NAMALWA (cell line): Measurements from ENCODE around the gene AHNAK.
"Not testable (repeated sequence)": the region's sequence is repeated elsewhere in the genome, so short reads cannot be mapped to it uniquely, and the experiment has no call there.

Experiments
- DNase-seq: peaks from one replicate; pipeline ENCODE4 v3.0.0-alpha.2; 2015; ENCODE audit warnings: low spot score

Gene AHNAK

DNA sequence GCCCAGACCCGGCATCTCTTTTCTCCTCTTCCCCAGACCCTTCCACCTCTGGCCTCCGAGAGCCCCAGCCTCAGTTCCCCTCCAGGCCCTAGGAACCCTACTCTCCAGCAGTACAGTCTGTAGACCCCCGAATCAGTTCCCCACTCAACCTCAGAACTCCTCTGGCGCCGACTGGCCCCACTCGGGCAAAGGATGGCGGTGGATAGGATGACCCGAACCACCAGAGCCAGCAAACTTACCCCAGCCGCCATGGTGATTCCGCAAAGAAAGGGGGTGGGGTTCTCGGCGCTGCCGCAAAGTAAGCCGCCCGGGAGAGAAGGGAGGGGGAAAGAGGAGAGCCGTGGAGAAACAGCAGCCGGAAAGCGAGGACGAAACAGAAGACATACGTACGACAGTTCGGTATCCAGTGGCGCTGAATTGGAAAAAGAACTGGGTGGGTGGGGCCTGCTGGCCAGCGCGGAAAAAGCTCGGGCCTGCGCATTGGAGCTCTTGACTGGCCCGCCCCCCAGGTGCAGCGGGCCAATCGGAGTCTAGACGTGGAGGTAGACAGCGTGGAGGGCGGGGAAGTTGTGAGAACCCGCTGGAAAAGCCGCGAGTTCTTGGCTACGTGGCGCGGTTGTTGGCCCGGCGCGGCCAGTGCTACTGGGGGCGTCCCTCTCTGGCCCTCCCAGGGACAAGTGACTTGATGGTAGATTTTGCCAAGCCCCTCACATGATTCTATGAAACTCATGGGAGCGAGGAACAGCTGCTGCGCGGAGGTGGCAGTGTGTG is 27.2 kb upstream of the AHNAK start, which contains the start of gene EEF1G:
TSS of gene EEF1G (minus strand) at position 300 of the 771 bp plus-strand sequence. CDS start at position 251, 49 bp downstream.
- peak; percentile 100 for DNase-seq

DNA sequence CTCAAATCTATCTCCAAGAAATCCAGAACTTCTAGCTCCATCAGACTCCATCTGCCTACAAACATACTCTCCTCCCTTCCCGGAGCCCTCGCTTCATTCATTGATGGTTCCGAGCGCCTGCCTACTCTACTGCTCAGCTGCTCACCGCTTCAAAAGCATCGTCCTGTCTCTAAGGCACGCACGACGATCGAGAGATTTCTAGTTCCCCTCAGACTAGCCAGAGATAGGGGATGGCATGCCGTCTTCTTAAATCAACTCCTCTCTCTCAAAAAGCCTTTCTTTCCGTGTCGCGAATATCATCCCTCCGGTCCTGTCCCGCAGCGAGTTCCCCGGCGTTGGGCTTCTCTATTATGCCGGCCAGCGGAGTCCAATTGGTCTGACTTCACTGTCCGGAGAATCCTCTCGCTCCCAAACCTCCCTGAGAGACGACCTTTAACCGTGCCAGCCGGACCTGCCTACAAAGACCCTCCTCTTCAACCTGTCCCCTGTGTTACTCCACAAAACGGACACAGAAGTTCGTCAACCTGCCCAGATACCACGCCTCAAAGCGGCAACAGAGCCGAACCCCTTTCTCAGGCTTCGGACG is 26.5 kb upstream of the AHNAK start:
- peak; percentile 53 for DNase-seq

DNA sequence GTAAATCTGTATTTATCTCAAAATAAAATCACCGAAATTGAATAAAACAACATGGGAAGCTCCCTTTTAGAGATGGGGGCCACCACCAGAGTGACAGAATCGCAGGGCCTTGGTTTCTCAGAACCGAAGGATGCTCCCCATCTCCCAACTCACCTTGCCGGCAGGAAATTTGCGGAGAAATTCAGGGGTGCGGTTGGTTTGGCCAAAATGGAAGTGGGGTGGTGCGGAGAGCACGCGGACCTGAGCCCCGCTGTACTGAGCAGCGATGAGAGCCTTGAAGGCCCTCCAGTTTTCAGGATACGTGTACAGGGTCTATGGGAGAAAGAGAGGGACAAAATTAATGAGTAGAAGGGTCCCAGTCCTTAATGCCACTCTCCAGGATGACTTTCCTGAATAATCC is 25.8 kb upstream of the AHNAK start:
- no peak for DNase-seq

DNA sequence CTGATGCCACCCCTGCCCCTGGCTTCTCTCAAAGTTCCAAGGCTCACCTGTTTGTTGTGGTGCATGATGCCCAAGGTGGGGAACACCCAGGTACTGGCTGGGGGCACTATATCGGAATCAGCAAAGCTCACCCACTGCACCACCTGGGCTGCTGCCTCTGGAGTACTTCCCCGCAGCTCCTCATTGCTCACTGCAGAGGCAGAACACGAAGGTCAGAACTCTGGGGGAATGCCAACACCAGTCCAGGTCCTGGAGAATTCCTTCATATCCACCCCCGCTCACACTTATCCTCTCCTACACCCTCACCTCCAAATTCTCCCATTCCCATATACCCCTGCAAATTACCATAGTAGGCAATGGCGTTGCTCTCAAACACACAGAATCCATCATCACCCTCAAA is 24.9 kb upstream of the AHNAK start:
- not testable (repeated sequence) for DNase-seq

DNA sequence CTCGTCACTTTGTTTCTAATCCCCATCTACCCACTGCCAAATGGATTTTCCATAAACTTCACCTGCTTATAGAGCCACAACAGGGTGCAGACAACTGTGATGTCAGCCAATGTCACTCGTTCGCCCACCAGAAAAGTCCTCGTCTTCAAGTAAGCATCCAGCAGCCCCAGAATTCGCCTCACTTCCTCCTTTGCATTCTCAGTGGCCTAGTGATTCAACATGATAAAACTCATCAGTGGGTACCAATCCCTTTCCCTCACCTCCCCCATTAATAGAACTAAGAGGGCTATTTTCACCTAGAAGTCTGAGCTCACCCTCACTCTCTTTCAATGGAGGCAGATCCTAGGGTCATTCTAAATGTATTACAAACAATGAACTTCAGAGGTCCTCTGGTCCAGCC is 24.3 kb upstream of the AHNAK start:
- not testable (repeated sequence) for DNase-seq

DNA sequence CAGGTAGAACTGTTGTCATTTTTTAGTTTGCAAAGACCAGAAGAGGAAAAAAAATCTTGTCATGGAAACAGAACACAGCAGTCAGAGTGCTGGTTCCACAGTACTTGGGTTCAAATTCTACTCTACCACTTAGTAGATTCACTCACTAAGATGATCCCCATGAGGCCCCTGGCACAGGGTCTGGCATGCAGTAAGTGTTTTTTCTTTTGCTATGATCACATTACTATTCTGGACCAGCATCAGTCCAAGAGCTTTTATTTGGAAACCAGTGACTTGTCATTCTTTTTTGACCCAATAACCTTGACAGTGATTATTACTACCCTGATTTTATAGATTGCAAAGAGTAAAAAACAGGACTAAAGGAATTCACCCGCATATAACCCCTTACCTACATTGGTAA is 23.0 kb upstream of the AHNAK start:
- DNase-seq = no peak

DNA sequence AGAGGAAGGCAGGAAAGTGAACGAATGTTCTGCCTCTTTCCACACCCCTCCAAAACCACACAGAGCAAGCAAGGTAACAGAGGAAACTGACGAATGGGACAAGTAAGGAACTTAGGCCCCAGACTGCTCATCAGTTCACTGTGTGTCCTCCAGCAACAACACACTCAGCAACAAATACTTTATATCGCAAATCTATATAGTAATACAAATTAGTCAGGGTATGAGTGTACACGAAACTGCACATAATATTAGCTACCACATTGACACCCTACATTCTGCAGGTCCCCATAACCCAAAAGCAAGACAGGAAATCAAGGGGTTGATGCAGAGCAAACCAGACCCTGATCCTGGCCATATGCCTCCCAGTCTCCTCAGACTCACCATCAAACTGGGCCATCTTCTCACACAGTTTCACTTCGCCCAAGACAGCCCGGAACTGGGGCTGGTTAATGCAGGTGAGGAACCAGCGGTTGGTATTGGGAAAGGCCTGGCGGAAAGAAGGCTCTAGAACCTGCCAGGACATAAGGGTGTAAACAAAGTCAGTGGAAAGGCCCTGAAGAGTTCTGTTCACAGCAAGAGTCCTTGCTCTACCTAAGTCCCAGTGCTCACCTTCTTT is 20.5 kb upstream of the AHNAK start:
- no peak for DNase-seq

DNA sequence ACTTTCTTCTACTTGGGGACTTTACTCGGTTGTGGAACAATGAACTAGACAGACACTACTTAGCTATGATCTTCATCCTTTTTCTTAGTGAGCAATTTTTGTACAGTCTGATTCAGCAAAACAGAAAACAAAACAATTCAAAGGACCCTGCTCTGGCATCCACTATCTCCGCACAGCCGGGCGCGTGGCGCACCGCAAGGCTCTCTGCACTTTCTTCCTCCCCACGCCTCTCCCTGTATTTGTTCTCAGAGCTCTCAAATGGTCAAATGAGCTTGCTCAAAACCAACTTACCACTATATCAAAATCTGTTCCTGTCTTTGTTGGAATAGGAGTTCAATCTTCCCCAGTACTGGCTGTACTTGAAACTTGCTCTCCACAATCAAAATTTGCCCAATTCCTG is 19.6 kb upstream of the AHNAK start:
- DNase-seq = no peak

DNA sequence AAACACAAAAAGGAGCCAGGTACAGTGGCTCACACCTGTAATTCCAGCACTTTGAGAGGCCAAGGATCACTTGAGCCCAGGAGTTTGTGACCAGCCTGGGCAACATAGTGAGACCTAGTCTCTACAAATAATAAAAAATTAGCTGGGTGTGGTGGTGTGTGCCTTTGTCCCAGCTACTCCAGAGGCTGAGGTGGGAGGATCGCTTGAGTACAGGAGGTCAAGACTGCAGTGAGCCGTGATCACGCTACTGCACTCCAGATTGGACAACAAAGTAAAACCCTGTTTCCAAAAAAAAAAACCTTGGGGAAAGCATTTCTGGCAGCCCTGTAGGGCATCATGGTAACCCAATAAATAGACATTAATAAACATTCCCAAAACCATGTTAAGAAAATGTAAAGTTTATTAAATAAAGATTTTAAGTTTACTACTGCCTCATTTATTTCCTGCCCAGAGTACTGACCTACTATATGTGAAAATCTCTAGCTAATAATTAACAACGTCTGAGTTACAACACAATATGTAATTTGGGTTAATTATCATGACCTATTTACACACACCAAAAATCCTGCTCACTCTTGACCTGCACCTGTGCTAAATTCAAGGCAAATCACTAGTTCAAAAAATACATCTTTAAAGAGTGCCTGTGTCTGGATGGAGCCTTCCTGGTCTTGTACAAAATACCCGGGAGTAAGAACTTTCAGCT is 18.6 kb upstream of the AHNAK start:
- DNase-seq = no peak

DNA sequence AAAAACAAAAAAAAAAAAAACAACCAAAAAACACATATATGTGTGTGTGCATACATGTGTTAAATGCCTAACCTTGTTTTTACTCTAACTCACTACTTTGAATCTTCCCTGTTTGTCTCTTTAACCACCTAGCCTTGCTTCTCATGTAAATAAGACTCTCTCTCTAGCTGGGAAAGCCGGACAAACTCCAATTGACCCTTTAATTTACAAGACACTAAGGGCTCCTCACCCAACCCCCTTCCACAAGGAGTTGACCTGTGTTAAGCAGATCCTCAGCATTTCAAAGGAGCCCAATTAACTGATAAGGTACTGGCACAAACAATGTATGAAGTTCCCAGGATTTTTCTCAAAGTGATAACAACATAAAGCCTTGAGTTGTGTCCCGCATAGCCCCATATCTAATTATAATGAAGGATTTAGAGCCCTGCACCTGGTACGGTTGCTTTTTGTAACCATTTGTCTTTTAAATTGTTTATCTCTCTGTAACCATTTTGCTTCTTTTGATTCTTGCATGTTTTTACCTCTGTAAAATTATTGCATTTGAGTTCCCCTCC is 15.1 kb upstream of the AHNAK start:
- DNase-seq = not testable (repeated sequence)

DNA sequence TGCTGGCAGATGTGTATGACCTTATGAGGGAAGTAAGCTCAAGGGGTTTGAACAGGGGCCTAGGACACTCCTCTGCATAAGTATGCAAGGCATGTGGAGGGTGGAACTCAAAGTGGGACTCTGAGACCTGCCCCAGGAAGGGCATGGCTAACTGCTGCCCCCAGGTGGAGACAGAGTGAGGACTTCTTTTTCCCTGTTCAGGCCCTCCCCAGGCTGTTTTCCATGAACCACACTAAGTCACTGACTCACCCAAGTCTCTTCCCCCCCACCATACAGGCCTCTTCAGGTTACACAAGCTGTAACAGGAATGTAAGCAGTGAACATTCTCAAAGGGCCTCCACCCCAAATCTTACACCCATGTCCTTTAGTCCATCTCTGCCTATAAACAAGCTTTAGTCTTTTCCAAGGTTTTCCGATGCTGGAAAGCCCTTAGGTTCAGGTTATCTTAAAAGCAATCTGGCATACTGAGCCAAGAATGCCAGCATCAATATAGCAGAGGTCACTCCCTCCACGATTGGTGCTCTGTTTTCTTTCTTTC is 14.0 kb upstream of the AHNAK start:
- peak; percentile 67 for DNase-seq

DNA sequence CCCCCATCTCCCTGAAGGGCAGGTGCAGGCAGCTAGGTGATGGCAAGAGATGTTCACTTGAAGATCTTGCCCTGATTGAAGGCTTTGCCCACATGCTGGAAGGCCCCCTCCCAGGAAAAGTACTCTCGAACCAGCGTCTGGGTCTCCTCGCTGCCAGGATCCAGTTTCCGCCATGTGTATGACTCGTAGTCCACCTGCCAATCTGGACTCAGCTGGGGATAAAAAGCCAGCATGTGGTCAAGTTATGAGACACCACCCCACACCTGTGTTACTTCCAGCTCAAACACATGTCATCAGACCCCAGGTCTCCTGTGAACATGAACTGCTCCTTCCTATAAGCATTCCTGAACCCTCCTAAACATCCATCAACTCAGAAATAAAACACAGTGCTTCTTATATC is 13.0 kb upstream of the AHNAK start:
- DNase-seq = not testable (repeated sequence)

DNA sequence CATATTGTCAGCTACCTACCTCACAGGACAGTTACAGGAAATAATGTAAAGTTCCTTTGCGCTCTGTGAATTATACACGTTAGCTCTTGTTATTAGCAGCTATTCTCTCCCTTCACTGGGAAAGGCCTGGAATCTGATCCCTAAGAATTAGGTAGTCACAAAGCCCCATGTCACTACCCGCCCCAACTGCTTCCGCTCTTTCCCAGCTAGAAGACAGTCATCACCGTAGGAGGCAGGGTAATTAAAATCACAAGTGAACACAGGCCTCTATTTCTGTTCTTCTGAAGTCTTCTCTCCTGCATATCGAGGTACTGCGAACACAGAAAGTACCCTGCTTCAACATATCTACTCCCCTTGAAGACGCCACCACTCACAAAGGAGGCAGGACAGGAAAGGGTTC is 12.6 kb upstream of the AHNAK start:
- no peak for DNase-seq

DNA sequence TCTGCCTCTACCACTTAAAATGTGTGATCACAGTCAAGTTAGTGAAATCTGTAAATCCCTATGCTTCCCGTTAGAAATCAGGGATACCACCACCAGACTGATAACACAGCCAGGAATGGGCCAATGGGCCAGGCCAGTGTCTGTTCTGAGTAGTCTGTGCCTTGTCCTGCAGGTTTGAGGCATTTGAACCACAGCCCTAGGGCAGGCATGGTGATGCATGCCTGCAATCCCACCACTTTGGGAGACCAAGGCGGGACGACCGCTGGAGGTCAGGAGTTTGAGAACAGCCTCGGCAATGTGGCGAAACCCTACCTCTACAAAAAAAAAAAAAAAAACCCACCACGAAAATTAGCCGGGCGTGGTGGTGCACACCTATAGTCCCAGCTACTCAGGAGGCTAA is 12.1 kb upstream of the AHNAK start:
- DNase-seq = no peak

DNA sequence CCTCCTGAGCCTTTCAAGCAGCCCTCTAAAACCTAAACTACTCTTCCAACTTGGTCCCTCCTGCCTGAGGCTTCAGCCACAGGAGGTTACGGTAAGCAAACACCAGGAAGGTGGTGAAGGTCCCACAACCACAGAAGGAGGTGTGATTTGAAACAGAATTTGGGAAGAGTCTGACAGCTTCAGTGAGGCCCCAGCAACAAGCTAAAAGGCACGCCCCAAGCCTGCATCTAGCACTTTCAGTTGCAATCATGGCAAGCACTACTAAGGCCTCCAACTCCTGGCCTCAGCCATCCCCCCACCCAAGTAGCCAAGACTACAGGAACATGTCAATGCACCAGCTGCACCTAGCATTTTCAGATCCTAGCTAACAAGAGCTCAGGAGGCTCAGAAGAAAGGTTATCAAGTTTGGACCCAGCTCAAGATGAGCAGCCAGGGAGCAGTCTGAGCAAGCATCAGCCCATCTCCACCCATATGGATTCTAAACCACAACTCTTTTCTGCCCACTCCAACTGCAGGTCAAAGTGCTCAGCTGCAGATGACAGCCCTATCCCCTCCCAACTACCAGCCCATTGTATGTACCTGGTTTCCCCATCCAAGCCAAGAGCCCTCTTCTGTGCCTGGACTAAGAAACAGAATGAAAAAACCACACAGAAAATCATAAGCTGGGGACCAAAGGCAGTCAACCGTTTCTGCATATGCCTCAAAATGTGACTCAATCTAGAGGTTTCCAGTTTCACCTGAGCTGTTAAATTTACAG is 10.4 kb upstream of the AHNAK start:
- DNase-seq = peak; percentile 44

DNA sequence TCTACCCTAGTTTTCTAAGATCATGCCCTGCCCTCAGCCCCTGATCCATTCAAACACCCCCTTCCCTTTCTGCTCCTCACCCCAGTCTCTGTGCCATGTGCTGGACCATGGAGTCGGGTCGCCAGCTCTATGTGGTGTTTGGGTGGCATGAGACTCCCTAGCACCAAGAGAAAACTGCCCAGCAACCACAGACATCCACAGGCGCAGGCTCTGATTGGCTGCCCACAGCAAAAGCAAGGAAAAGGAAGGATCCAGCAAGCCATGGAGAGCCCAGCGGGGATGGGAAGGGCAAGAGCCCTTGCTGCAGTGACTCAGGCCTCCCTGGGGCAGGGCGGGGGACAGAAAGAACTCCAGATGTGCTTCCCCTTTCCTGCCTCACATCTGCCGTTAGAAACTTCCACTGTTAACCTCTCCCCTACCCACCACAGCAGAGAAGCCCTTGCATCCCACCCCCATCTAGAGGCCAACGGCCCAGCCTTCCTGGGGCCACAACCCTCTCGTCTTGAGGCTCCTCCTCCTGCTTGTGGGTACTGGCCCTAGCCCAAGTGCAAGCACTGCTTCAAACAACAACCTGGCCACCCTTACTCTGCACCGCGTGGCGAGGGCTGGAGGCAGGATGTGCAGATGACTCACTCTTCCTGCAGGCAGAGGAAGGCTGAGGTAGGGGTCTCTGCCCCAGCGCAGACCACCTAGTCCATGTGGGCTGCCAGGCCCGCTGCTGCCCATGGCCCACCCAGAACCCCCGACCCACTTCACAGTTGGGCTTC is 9.7 kb upstream of the AHNAK start:
- peak; percentile 75 for DNase-seq

DNA sequence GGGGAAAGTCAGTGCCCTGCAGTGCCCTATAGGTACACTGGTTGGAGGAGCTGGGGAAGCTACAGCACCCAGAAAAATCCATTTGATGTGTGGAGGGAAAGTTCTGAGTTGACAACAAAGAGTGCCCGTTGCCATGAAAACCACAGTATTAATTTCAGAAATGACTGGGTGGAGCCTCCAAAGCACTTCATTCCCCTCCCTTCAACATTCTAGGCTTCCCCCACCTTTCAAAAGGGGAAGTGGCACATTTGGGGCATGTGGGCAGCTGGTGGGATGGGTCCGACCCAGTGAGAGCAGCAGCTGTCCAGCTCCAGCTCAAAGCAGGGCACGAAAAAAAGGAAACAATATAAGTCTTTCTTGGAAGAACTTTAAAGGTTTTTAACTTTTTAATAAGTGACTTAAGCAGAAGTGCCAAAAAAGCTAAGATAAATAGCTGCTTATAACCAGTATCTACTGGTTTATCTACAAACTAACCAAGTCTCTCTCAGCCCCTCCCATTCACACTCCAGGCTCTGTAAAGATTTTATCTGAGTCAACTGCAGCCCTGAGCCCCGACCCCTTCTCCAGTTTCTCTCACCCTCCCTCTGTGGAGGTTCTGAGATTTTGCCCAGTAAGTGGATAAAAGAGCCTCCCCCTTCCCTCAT is 9.0 kb upstream of the AHNAK start:
- DNase-seq = peak; percentile 87

DNA sequence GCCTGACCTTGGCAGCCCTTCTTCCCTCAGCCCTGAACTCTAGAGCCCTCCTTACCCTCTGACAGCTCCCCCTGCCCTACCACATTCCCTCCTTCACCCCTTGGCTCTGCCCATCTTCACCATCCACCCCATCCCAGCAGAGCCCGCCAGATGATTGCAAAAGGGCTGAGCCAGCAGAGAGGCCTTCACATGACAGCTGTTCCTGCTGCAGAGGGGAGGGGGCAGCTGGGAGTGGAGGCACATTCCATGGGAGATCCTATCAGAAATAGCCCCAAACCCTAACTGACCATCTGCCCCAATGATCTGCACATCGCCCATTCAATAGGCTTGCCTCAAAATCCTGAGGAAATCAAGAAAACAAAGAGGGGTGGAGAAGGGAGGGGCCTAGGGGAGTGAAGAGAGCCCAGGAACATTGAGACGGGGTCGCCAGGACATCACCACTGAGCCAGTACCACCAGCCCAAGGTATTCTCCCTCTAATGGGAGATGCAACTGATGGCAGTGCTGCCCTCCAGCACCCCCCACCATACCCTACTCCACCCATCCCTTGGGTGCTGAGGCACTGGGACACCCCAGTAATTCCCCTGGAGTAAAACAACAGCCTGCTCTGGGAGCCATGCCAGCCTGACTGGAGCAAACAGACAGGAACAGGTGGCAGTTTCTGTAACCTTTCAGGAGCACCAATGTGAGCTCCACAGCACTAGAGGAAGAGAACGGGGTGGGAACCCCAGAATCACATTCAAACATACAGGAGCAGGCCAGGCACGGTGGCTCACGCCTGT is 8.0 kb upstream of the AHNAK start:
- DNase-seq = no peak

DNA sequence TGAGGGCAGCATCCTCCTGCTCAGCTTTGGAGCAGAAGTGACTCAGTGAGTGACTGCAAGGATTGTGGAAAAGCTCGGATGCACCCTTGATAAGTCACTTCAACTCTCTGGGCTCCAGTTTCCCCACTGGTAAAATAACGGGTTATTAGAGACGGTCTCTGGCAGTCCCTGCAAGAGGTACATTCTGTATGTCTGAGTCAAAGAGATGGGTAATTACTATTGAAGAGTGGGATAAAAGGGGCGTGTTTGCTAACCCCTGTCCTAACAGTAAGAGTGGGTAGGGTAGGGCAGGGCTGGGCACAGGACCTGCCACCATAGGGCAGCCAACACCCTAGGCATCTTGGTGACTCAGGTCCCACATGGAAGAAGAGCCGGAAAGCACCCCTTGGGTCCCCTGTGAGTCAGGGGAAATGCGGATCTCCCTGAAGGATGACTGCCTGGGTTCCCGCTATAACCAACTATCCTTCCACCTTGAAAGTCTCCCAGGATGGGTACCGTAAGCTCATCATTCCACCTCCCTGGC is 7.3 kb upstream of the AHNAK start:
- DNase-seq = no peak
